AG04450 (cell line): ENCODE results near the gene SORCS3. TPM values are rescaled to one million over a fixed set of nuclear protein-coding genes. Genes with fewer than 3 reads are reported as not detected.

ENCODE experiments used
- CTCF ChIA-PET: fragments of 300-600, 350-600 bp; formaldehyde crosslinking; extraction: SDS; loops from one replicate; lab custom pipeline; 2022; ENCODE audit warnings: antibody characterized with exemption, inconsistent platforms; lab: Charles Lee
- POLR2A ChIA-PET: fragments of 350-600 bp; formaldehyde crosslinking; extraction: SDS; loops from one replicate; lab custom pipeline; 2021; ENCODE audit warnings: antibody characterized with exemption, inconsistent platforms; lab: Yijun Ruan, JAX
- DNase-seq: peaks from one replicate; pipeline ENCODE4 v3.0.0-alpha.2; 2011; ENCODE audit warnings: low read depth, low spot score
- H3K27ac ChIP-seq: one replicate; pipeline ENCODE4 v1.5.1; 2012; ENCODE audit warnings: low read depth, low read length, control low read depth
- H3K27me3 ChIP-seq: one replicate; pipeline ENCODE4 v1.6.0; 2012; ENCODE audit warnings: low read length; ENCODE audit not compliant: control insufficient read depth, insufficient read depth
- H3K4me3 ChIP-seq: 2 replicates; pipeline ENCODE4 v1.5.1; 2011; ENCODE audit warnings: mild to moderate bottlenecking, low read depth, low read length, control low read depth
- H3K9me3 ChIP-seq: 2 replicates; pipeline ENCODE4 v1.5.1; 2012; ENCODE audit warnings: low read length; ENCODE audit not compliant: control insufficient read depth, insufficient read depth
- polyA plus RNA-seq: library from polyadenylated mRNA; depleted of rRNA; stranded (reverse); fragments of >200 nt; gene quantifications from 2 replicates; pipeline ENCODE4 v1.2.3, GENCODE V29; 2011
- TF ChIP-seq, protein P1 (sequence below): IDR thresholded peaks from 2 replicates; pipeline ENCODE4 v1.5.1; 2011; ENCODE audit warnings: low read depth, low read length, control low read depth, inconsistent platforms

Gene SORCS3
- polyA plus RNA-seq, 1 experiment: not detected

- Histone ChIP-seq H3K27ac (no peak overlapping the region), H3K27me3 (no peaks in the 10 kb centered on the region), H3K4me3 (no peak overlapping the region), H3K9me3 (no peaks in the 10 kb centered on the region; the same call in 1 of the 2 replicates)
- CTCF ChIA-PET: no interaction called here
- TF ChIP-seq, protein P1, sequence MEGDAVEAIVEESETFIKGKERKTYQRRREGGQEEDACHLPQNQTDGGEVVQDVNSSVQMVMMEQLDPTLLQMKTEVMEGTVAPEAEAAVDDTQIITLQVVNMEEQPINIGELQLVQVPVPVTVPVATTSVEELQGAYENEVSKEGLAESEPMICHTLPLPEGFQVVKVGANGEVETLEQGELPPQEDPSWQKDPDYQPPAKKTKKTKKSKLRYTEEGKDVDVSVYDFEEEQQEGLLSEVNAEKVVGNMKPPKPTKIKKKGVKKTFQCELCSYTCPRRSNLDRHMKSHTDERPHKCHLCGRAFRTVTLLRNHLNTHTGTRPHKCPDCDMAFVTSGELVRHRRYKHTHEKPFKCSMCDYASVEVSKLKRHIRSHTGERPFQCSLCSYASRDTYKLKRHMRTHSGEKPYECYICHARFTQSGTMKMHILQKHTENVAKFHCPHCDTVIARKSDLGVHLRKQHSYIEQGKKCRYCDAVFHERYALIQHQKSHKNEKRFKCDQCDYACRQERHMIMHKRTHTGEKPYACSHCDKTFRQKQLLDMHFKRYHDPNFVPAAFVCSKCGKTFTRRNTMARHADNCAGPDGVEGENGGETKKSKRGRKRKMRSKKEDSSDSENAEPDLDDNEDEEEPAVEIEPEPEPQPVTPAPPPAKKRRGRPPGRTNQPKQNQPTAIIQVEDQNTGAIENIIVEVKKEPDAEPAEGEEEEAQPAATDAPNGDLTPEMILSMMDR: no peak
- DNase-seq: no peak
- POLR2A ChIA-PET: no interaction called here
Measured at GRCh38 chr10:104981995-104982394, 340.9 kb downstream of the SORCS3 start.

GRCh38 chr10:104988686-104989085 is 347.6 kb downstream of the SORCS3 start:
- Histone ChIP-seq H3K9me3 (peaks cover 21% of the 10 kb centered on the region; the same call in 1 of the 2 replicates), H3K27me3 (no peaks in the 10 kb centered on the region), H3K4me3 (no peak overlapping the region), H3K27ac (no peak overlapping the region)
- TF ChIP-seq, protein P1: no peak
- ChIA-PET CTCF (no interaction called here), POLR2A (no interaction called here)
- DNase-seq: no peak

DNA sequence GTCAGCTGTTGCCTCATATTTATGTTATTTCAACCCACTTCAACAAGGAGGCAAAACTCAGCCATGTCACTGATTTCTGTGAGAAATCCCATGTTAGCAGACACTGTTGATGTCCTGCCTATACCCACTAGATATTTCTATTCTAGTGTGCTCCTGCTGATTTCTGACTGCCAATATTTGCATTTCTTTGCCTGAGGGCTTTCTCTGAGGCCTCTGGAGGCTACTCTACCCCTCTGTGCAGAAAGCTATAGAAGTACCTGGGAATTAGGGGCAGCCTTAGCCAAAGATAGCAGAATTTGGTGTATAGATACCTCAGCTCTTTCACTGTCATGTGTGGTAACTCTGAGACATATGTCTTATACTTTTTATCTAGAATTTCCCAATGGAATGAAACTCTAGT is 348.8 kb downstream of the SORCS3 start:
- no peak for DNase-seq
- Histone ChIP-seq H3K9me3 (peaks cover 21% of the 10 kb centered on the region; the same call in 1 of the 2 replicates), H3K27ac (no peak overlapping the region), H3K4me3 (no peak overlapping the region), H3K27me3 (no peaks in the 10 kb centered on the region)
- CTCF ChIA-PET: no interaction called here
- TF ChIP-seq, protein P1: no peak
- POLR2A ChIA-PET: no interaction called here

- Histone ChIP-seq H3K27me3 (no peaks in the 10 kb centered on the region), H3K4me3 (no peak overlapping the region), H3K27ac (no peak overlapping the region), H3K9me3 (peaks cover 21% of the 10 kb centered on the region; the same call in 1 of the 2 replicates)
- DNase-seq: no peak
- TF ChIP-seq, protein P1: no peak
- ChIA-PET CTCF (no interaction called here), POLR2A (no interaction called here)
Measured at GRCh38 chr10:104993085-104993484, 352.0 kb downstream of the SORCS3 start.

DNA sequence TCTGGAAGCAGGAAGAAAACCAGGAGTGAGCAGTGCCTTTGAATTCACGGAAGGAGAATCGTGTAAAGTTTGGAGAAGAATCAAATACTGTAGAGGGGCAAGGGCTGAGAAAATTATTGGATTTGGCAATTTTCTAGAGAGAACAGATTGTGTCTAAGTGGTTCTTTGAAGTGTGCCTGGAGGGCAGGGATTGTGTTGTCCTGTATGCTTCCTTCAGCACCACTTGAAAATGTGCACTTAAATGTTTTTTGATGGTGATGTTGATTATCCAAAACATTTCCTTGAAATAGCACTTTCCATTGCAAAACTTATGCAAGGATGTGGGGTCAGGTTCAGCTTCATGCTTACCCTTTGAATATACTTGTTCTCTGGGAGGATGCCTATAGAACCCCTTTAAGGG is 360.2 kb downstream of the SORCS3 start:
- ChIA-PET CTCF (no interaction called here), POLR2A (no interaction called here)
- Histone ChIP-seq H3K27ac (no peak overlapping the region), H3K4me3 (no peak overlapping the region), H3K27me3 (no peaks in the 10 kb centered on the region), H3K9me3 (peaks cover 5% of the 10 kb centered on the region; the same call in 1 of the 2 replicates)
- TF ChIP-seq, protein P1: no peak
- no peak for DNase-seq
